ENCODE measurements around the gene MSANTD4.

DNA sequence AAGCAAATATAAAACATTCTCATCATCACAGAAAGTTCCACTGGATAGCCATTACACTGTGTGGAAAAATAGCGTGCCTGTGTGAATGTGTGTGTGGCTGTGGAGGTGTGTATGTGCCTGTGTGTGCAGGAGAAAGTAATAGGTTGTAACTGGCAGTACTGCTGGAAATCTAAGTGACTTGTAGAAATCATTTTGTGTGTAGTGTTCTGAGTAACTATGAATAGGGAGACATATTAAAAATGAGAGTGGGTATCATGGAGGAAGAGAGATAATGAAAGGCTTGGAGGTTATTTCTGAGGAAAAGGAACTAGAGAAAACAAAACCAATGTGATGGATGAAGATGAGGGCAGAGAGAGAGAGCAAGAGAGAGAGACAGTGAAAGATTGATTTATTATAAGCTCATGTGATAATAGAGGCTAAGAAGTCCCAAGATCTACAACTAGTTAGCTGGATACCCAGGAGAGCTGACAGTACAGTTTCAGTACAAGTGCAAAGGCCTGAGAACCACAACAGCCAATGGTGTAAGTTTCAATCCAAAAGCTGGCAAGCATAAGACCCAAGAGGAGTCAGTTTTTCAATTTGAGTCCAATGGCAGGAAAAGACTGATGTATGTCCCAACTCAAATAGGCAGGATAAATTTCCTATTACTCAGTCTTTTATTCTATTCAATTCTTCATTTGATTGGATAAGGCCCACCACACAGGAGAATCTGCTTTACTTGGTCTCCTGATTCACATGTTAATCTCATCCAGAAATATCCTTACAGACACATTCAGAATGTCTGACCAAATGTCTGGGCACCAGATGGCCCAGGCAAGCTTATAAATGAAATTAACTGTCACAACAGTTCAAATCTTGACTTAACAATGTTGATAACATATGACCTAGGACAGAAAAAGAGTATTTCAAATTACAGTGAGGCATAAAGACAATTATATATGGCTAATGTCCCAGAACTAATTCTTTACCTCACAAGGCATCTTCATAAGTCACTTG is 40.2 kb upstream of the MSANTD4 start:
- TF ChIP-seq, protein P1, sequence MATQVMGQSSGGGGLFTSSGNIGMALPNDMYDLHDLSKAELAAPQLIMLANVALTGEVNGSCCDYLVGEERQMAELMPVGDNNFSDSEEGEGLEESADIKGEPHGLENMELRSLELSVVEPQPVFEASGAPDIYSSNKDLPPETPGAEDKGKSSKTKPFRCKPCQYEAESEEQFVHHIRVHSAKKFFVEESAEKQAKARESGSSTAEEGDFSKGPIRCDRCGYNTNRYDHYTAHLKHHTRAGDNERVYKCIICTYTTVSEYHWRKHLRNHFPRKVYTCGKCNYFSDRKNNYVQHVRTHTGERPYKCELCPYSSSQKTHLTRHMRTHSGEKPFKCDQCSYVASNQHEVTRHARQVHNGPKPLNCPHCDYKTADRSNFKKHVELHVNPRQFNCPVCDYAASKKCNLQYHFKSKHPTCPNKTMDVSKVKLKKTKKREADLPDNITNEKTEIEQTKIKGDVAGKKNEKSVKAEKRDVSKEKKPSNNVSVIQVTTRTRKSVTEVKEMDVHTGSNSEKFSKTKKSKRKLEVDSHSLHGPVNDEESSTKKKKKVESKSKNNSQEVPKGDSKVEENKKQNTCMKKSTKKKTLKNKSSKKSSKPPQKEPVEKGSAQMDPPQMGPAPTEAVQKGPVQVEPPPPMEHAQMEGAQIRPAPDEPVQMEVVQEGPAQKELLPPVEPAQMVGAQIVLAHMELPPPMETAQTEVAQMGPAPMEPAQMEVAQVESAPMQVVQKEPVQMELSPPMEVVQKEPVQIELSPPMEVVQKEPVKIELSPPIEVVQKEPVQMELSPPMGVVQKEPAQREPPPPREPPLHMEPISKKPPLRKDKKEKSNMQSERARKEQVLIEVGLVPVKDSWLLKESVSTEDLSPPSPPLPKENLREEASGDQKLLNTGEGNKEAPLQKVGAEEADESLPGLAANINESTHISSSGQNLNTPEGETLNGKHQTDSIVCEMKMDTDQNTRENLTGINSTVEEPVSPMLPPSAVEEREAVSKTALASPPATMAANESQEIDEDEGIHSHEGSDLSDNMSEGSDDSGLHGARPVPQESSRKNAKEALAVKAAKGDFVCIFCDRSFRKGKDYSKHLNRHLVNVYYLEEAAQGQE (IDR thresholded peaks at IDR 0.05; ENCODE audit: low read depth, low read length) = no peak
- peak; percentile 52; the same call in 1 of the 2 replicates for TF ChIP-seq POLR2AphosphoS5 (IDR thresholded peaks at IDR 0.05; ENCODE audit: low read depth, low read length)
- TF ChIP-seq, protein P2, sequence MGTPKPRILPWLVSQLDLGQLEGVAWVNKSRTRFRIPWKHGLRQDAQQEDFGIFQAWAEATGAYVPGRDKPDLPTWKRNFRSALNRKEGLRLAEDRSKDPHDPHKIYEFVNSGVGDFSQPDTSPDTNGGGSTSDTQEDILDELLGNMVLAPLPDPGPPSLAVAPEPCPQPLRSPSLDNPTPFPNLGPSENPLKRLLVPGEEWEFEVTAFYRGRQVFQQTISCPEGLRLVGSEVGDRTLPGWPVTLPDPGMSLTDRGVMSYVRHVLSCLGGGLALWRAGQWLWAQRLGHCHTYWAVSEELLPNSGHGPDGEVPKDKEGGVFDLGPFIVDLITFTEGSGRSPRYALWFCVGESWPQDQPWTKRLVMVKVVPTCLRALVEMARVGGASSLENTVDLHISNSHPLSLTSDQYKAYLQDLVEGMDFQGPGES (IDR thresholded peaks at IDR 0.05; ENCODE audit: low read depth, low read length) = no peak
- TF ChIP-seq, protein P3, sequence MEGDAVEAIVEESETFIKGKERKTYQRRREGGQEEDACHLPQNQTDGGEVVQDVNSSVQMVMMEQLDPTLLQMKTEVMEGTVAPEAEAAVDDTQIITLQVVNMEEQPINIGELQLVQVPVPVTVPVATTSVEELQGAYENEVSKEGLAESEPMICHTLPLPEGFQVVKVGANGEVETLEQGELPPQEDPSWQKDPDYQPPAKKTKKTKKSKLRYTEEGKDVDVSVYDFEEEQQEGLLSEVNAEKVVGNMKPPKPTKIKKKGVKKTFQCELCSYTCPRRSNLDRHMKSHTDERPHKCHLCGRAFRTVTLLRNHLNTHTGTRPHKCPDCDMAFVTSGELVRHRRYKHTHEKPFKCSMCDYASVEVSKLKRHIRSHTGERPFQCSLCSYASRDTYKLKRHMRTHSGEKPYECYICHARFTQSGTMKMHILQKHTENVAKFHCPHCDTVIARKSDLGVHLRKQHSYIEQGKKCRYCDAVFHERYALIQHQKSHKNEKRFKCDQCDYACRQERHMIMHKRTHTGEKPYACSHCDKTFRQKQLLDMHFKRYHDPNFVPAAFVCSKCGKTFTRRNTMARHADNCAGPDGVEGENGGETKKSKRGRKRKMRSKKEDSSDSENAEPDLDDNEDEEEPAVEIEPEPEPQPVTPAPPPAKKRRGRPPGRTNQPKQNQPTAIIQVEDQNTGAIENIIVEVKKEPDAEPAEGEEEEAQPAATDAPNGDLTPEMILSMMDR (IDR thresholded peaks at IDR 0.05) = no peak
- no peak for TF ChIP-seq RXRA (IDR thresholded peaks at IDR 0.05; ENCODE audit: borderline replicate concordance, low read depth)
- no peak for TF ChIP-seq GABPA (IDR thresholded peaks at IDR 0.05; ENCODE audit: low read depth)
- TF ChIP-seq TCF12 (IDR thresholded peaks at IDR 0.05) = peak; percentile 77; the same call in 1 of the 2 replicates

Measured in SK-N-SH (cell line).